NCI-H2081 (cell line): ENCODE results near the gene GDE1.

Experiments used
- DNase-seq, 2 experiments: peaks; one replicate each; lab custom pipeline; 2025; lab: John Stamatoyannopoulos, UW

The GDE1 gene

DNA sequence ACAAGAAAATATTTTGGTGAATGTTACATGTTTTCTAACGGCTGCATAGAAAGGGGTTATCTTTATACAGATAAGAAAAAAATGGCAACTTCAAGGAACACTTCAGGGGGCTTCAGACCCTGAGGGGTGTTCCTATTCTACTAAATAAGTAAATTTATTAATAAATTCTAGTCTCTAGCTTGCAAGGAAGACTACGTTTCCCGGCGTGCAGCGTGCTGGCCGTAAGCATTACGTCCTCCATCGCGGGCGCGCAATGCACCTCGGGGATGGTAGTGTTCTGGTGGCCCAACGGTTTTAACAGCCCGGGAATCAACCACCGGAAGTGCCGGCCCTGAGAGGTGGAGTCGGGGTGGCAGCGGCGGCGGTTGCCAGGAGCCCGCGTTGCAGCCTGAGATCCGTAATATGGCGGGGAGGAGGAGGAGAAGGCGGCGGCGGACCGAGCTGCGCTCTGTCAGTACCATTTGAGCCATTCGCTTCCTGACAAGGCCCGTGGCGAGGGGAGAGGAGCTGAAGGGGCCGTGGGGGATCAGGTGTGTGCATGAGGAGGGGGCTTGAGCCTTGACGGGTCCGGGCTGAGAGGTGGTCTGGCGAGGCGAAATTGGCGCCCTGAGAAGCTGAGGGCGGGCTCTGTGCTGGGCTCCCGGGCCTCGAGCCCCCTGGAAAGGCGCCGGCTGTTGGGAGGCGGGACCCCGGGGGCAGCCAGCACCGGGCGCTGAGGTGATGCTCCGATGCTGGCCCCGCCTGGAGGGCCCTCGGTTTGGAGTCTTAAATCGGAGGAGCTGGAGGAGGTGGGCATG lies 1.9 kb upstream of the GDE1 start, which contains the start of gene CCP110:
CCP110 (plus strand) TSS at position 384 of the 797 bp plus-strand sequence. CDS start 3,940 bp downstream, outside the sequence.
- peak; percentile 97 to 98 for DNase-seq

GRCh38 chr16:19523184-19523558 lies 1.3 kb upstream of the GDE1 start:
- no peak for DNase-seq

DNA sequence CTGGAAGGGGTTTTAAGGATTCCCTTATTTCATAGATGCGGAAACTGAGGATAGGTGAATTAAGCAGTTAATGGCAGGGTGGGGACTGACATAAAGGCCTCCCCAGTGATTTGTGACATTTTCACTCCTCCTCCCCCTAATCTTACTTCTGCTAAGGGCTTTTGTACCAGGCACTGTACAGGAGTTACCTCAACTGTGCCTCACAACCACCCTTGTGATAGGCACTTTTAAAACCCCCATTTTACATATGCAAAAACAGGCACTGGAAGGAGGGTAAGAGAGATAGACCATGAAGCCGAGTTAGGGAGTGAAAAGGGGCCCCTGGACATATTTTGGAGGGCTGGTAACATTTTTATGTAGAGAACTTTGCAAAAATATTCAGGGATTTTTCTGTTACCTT lies 862 bp upstream of the GDE1 start:
- no peak for DNase-seq

- DNase-seq, result no peak
Observed at GRCh38 chr16:19522397-19522732, 467 bp upstream of the GDE1 start.

- DNase-seq, result no peak
Observed at GRCh38 chr16:19520861-19521331, 1.0 kb downstream of the GDE1 start.

- DNase-seq, result no peak
Observed at GRCh38 chr16:19518388-19518787, 3.5 kb downstream of the GDE1 start.

- no peak for DNase-seq
Observed at GRCh38 chr16:19517424-19518089, 4.3 kb downstream of the GDE1 start.

DNA sequence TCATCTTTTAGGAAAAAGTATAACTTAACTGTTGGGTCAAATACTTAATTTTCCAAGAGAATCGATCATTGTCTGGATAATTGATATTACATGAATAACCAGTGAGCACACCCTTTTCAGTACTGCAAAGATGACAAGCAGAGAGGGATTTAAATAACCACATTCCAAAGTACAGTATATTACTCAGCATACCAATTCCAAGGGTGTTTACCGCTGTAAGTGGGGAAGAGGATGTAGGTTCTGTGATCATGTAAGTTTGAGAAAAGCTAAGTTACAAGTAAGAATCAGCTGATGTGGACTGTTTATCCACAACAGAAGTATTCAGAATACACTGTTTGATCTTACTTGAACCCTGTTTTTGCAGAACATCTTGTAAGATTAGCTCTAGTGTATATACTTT lies 6.1 kb downstream of the GDE1 start:
- DNase-seq, result no peak

DNA sequence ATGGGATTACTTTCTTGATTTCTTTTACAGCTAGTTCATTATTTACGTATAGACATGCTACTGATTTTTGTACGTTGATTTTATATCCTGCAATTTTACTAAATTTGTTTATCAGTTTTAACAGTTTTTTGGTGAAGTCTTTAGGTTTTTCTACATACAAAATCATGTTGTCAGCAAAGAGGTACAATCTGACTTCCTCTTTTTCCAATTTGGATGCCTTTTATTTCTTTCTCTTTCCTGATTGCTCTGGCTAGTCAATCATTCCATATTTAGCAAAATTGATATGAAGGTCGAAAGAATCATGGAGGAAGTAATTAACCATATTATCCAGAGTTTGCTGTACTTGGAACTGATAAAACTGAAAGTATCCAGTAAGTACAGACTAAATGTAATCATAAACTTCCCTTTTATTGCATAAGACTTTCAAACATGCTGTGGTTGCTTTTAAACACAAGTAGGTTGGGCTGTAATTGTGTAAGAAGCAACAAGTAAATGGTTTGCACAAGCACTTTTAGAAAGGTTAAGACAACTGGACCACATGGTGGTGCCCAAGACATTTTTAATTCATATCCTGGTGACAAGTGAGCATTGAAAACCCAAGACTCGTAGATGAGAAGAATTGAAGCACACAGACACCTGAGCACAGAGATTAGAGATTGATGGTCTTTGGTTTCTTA lies 8.4 kb downstream of the GDE1 start:
- DNase-seq, result no peak

DNA sequence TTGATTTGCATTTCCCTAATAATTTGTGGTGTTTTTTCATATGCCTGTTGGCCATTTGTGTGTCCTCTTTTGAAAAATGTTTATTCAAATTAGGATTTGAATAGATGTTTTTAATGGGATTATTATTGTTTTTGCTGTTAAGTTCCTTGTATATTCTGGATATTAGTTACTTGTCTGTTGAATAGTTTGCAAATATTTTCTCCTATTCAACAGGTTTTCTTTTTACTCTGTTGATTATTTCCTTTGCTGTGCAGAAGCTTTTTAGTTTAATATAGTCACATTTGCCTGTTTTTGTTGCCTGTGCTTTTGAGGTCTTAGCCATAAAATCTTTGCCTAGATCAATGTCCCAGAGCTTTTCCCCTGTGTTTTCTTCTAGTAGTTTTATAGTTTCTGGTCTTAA lies 9.6 kb downstream of the GDE1 start:
- DNase-seq, result no peak

- DNase-seq, result no peak
Observed at GRCh38 chr16:19507867-19508266, 14.0 kb downstream of the GDE1 start.

DNA sequence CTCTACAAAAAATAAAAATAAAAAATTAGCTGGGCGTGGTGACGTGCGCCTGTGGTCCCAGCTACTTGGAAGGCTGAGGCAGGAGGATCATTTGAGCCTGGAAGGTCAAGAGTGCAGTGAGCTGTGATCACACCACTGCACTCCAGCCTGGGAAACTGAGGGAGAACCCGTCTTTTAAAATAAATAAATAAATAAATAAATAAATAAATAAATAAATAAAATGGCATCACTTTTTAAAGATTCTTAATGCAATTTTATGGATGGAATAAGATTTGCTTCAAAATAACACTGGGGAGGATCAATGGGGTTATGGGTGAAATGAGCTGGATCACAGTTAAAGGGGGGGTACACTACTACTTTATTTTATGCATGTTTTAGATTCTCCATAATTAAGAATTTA lies 14.9 kb downstream of the GDE1 start:
- no peak for DNase-seq

- DNase-seq, result no peak
Observed at GRCh38 chr16:19505600-19506303, 16.1 kb downstream of the GDE1 start.

DNA sequence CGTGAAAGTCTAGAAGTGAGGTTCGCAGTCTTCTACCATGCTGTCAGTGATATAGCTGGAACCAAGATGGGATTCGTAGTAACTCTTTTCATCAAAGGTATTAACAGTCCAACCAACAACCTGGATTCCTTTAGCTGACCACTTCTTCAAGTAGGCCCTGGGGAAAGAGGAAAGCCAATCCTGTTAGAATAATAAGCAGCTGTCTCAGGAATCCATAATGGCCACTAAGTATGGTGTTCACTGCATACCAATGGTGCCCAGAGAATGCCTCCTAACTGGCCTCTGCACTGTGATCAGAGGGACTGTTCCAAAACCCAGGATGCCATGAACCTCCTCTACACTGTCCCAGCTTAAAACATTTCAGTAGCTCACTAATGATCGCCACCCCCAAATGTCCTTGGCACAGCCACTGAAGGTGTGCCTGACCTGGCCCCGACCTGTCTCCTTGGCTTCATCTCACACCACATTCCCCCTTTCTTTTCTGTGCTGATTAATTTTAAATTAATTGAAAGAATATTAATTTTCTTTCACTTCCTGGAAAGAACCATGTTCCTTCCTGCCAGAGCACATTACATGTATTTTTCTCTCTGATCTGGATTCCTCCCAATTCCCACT lies 18.3 kb downstream of the GDE1 start:
- DNase-seq, result no peak

- DNase-seq, result peak; percentile 72 to 79
Observed at GRCh38 chr16:19502395-19503131, 19.3 kb downstream of the GDE1 start.

- DNase-seq, result no peak
Observed at GRCh38 chr16:19499481-19499880, 22.4 kb downstream of the GDE1 start.

DNA sequence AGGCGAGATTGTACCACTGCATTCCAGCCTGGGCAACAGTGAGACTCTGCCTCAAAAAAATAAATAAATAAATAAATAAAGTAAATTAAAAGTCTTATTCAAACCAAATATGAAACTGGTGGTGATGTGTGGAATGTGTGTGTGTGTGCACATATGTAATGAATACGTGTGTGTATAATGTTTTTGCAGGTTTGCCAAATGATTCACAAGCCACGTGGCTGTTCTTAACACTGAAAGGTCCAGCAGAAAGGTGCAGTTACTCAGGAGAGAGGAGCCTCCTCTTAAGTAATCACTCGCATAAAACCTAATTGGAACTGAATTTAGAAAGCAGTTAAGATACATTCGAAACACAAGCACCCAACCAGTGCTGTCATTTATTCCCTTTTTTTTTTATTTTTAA lies 22.9 kb downstream of the GDE1 start:
- no peak for DNase-seq

DNA sequence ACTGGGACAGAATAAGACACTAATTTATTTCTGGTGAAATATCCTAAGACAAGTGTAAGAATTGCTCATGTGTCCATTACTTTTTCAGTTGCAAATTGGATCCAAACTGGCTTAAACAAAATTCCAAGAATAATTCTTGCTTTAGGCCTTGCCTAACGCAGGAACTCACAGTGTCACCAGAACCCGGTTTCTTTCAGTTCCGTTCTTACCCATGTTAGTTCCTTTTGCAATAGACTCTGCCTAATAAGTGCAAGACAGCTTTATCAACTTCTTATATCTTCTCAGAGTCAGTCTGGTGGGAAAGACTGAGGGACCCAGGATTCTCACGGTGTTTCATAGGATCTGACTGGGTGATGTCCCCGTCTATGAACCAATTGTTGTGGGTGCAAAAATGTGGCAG lies 24.7 kb downstream of the GDE1 start:
- no peak for DNase-seq

DNA sequence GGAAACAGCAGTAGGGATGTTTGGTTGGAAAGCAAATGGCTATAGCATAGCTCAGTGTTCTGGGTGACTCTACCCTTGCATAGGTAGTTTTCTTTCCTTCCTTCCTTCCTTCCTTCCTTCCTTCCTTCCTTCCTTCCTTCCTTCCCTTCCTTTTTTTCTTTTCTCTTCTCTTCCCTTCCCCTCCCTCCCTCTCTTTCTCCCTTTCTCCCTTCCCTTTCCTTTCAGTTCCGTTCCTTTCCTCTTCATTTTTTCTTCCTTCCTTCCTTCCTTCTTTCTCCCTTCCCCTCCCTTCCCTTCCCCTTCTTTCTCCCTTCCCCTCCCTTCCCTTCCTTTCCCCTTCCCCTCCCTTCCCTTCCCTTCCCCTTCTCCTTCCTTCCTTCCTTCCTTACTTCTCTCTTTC lies 31.3 kb downstream of the GDE1 start:
- DNase-seq, result no peak

GRCh38 chr16:19488213-19488640 lies 33.7 kb downstream of the GDE1 start:
- no peak for DNase-seq

DNA sequence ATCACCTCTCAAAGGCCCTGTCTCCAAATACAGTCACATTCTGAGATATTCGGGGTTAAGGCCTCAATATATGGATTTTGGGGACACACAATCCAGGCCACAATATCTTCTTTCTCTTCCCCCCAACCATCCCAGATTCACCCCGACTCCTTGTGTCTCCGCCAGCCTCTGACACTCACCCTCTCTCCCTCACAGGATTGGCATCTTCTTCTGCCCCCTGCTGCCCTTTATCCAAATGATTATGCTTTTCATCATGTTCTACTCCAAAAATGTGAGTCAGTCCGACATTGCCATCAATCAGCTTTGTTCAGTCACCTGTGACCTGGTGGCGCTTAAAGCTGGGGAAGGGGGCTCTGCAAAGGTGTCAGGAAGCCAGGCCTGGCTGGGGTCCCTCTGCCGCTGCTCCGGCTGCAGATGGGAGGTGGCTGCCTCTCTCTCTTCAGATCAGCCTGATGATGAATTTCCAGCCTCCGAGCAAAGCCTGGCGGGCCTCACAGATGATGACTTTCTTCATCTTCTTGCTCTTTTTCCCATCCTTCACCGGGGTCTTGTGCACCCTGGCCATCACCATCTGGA lies 35.1 kb downstream of the GDE1 start:
- no peak for DNase-seq
